ENCODE data around the gene MACROH2A1. TPM values are rescaled to one million over a fixed set of nuclear protein-coding genes. Genes with fewer than 3 reads are reported as not detected.
A peak's percentile ranks its signal among the peaks of the same experiment; 100 is the strongest.

Gene MACROH2A1
- total RNA-seq, 2 experiments from 2014 or later, result 201 to 208 TPM

- Mint-ChIP-seq H3K27me3 (no peaks in the 10 kb centered on the region), H3K27ac (no peak overlapping the region), H3K4me3 (no peak overlapping the region), H3K9me3 (no peaks in the 10 kb centered on the region), H3K36me3 (peaks cover 12% of the 10 kb centered on the region), H3K4me1 (peaks cover 2% of the 10 kb centered on the region)
- DNase-seq, result no peak
Observed at GRCh38 chr5:135347392-135347791, 51.6 kb downstream of the MACROH2A1 start.

DNA sequence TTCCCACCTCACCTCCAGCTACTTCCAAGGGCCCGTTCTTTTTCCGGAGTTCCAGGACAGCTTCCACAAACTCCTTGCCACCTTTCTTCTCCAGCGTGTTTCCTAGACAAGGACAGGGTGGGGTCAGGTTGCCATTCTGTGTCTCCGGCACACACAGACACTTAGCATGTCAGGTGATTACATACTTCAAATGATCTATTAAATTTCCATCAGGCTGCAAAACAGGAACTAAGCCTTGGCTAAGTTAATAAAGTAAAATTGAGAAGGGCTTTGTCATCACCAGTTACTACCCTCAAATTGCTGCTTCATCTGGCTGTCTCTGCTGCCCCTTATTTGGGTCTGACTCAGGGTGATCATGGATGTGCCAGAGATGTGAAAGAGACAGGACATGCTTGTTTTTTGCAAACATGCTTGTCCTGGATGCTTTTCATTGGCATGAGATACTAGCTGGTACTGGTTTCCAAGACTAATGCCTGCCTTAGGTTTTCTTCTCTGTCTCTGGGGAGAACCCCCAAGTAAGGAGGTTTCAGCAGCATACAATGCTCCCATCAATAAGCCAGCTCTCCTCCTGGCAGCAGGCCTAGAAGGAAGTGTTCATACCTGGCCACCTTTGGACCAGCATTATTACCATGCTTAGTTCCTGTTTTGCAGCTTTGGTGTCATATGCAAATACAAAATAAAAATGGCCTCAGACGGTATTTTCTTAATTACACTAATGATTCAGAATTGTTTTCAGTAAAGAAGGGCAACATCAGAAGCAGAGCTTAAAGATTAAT lies 52.9 kb downstream of the MACROH2A1 start:
- no peaks in the 10 kb centered on the region for H3K9me3 Mint-ChIP-seq
- H3K4me3 Mint-ChIP-seq, result no peak overlapping the region
- H3K4me1 Mint-ChIP-seq, result peaks cover 2% of the 10 kb centered on the region
- no peak for DNase-seq
- H3K27me3 Mint-ChIP-seq, result no peaks in the 10 kb centered on the region
- H3K36me3 Mint-ChIP-seq, result peaks cover 13% of the 10 kb centered on the region
- peak overlapping the region; percentile 29 for H3K27ac Mint-ChIP-seq

DNA sequence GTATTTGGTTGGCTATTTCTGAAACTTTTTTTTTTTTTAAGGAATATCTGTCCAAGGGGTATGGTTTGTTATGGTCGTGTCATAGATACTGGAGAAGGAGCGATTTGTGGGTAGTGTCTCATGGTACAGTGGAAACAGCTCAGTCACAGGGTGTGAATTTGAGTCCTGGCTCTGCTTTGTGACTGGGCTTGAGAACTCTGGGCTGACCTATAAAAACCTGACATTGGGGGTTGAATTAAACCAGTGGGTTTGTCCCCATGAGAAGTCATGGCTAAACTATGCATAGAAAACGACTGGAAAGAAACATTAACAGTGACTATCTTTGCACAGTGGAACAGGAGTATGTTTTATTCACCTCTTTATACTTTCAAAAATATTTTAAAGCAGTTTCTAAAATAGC lies 54.7 kb downstream of the MACROH2A1 start:
- H3K9me3 Mint-ChIP-seq, result no peaks in the 10 kb centered on the region
- peaks cover 2% of the 10 kb centered on the region for H3K4me1 Mint-ChIP-seq
- H3K27ac Mint-ChIP-seq, result no peak overlapping the region
- H3K36me3 Mint-ChIP-seq, result peaks cover 8% of the 10 kb centered on the region
- H3K4me3 Mint-ChIP-seq, result no peak overlapping the region
- H3K27me3 Mint-ChIP-seq, result no peaks in the 10 kb centered on the region
- no peak for DNase-seq

- peaks cover 2% of the 10 kb centered on the region for H3K4me1 Mint-ChIP-seq
- no peak for DNase-seq
- no peaks in the 10 kb centered on the region for H3K27me3 Mint-ChIP-seq
- no peak overlapping the region for H3K27ac Mint-ChIP-seq
- no peak overlapping the region for H3K4me3 Mint-ChIP-seq
- no peaks in the 10 kb centered on the region for H3K9me3 Mint-ChIP-seq
- H3K36me3 Mint-ChIP-seq, result peaks cover 8% of the 10 kb centered on the region
Observed at GRCh38 chr5:135343413-135343812, 55.6 kb downstream of the MACROH2A1 start.

DNA sequence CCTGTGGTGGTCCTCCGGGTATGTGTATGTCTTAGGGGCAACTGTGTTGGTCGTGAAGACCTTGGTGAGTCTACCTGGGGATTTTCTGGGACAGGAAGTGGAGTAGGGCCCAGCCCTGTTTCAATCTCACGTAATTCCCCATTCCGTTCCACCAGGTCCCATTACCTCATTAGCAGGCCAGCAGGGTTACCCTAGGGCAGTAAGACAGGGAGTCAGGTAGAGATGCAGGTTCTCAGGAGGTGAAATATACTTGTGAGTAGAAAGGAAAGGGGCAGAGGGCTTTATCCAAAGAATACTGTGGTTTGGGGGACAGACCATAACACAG lies 56.5 kb downstream of the MACROH2A1 start:
- H3K27ac Mint-ChIP-seq, result peak overlapping the region; percentile 38
- peaks cover 8% of the 10 kb centered on the region for H3K36me3 Mint-ChIP-seq
- no peak for DNase-seq
- H3K9me3 Mint-ChIP-seq, result no peaks in the 10 kb centered on the region
- no peaks in the 10 kb centered on the region for H3K27me3 Mint-ChIP-seq
- no peak overlapping the region for H3K4me3 Mint-ChIP-seq
- H3K4me1 Mint-ChIP-seq, result peaks cover 2% of the 10 kb centered on the region

DNA sequence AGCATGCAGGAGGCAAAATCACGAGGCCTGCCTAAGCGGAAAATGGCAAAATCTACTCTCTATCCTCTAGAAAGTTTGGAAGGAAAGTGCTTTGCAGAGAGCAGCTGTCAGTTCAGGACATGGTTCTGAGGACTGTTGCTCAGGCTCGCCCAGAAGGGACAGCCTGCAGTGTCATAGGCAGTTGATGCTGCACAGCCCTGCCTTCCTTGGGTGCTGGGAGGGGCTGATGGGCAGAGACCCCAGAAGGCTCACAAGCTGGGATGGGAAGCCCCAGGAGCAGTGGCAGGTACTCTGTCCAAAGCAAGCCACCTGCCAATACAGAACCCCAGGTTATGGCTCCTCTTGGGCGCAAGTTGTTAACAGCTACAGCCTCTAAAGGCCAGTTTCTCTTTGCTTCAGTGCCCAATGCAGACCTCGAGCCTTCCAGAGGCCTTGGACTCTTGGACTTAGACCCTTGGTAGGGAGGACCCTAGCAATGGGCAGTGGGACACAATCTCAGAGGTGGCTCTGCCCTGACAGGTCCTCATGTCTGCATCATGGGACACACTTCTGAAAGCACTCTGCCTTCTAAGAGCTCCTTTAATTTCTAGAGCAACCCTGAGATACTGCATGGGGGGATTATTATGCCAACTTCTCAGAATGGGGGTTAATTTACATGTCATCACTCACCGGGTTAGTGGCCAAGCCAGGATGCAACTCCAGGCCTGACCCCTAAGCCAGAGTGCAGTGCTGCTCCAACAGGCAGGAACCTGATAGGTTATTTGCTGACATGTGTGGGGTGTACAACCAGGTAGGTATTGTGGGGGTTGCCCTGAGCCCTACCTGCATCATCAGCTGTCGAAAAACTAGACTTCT lies 57.1 kb downstream of the MACROH2A1 start:
- no peak for DNase-seq
- Mint-ChIP-seq H3K9me3 (no peaks in the 10 kb centered on the region), H3K4me1 (peaks cover 2% of the 10 kb centered on the region), H3K27me3 (no peaks in the 10 kb centered on the region), H3K36me3 (peaks cover 8% of the 10 kb centered on the region), H3K27ac (peak overlapping the region; percentile 38), H3K4me3 (no peak overlapping the region)

GRCh38 chr5:135341016-135341666 lies 57.9 kb downstream of the MACROH2A1 start:
- no peak overlapping the region for H3K27ac Mint-ChIP-seq
- no peak overlapping the region for H3K4me3 Mint-ChIP-seq
- H3K36me3 Mint-ChIP-seq, result peaks cover 8% of the 10 kb centered on the region
- H3K4me1 Mint-ChIP-seq, result peaks cover 2% of the 10 kb centered on the region
- H3K27me3 Mint-ChIP-seq, result no peaks in the 10 kb centered on the region
- H3K9me3 Mint-ChIP-seq, result no peaks in the 10 kb centered on the region
- no peak for DNase-seq

- Mint-ChIP-seq H3K36me3 (peaks cover 8% of the 10 kb centered on the region), H3K27ac (no peak overlapping the region), H3K4me3 (no peak overlapping the region), H3K9me3 (no peaks in the 10 kb centered on the region), H3K27me3 (no peaks in the 10 kb centered on the region), H3K4me1 (peaks cover 2% of the 10 kb centered on the region)
- no peak for DNase-seq
Observed at GRCh38 chr5:135340568-135340967, 58.5 kb downstream of the MACROH2A1 start.

- peak overlapping the region; percentile 25 for H3K4me3 Mint-ChIP-seq
- no peaks in the 10 kb centered on the region for H3K9me3 Mint-ChIP-seq
- peaks cover 8% of the 10 kb centered on the region for H3K36me3 Mint-ChIP-seq
- peaks cover 12% of the 10 kb centered on the region for H3K4me1 Mint-ChIP-seq
- no peaks in the 10 kb centered on the region for H3K27me3 Mint-ChIP-seq
- DNase-seq, result no peak
- H3K27ac Mint-ChIP-seq, result no peak overlapping the region
Observed at GRCh38 chr5:135339623-135340022, 59.4 kb downstream of the MACROH2A1 start.

GRCh38 chr5:135339189-135339588 lies 59.8 kb downstream of the MACROH2A1 start:
- H3K9me3 Mint-ChIP-seq, result no peaks in the 10 kb centered on the region
- no peak overlapping the region for H3K4me3 Mint-ChIP-seq
- H3K4me1 Mint-ChIP-seq, result peaks cover 16% of the 10 kb centered on the region
- H3K27ac Mint-ChIP-seq, result no peak overlapping the region
- no peak for DNase-seq
- no peaks in the 10 kb centered on the region for H3K27me3 Mint-ChIP-seq
- H3K36me3 Mint-ChIP-seq, result peaks cover 8% of the 10 kb centered on the region

DNA sequence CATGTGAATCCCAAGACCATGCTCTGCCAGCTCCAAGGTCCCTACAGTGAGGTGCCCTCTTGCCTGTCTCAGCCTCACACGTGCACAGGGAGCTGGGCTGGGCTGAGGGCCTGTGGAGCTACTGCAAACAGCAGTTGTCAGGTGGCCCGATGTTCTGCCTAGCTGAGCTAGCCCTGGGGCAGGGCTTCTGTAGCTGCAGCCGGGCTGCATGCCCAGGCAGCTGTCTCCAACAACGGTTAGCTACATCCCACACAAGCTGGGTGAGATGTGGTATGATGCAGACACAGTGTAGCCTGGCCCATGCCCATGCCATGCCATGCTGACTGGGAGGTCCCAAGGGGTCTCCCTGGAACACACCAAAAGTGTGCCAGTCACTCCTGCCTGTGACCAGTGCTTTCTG lies 62.0 kb downstream of the MACROH2A1 start:
- no peak for DNase-seq
- Mint-ChIP-seq H3K27ac (no peak overlapping the region), H3K36me3 (peaks cover 3% of the 10 kb centered on the region)

DNA sequence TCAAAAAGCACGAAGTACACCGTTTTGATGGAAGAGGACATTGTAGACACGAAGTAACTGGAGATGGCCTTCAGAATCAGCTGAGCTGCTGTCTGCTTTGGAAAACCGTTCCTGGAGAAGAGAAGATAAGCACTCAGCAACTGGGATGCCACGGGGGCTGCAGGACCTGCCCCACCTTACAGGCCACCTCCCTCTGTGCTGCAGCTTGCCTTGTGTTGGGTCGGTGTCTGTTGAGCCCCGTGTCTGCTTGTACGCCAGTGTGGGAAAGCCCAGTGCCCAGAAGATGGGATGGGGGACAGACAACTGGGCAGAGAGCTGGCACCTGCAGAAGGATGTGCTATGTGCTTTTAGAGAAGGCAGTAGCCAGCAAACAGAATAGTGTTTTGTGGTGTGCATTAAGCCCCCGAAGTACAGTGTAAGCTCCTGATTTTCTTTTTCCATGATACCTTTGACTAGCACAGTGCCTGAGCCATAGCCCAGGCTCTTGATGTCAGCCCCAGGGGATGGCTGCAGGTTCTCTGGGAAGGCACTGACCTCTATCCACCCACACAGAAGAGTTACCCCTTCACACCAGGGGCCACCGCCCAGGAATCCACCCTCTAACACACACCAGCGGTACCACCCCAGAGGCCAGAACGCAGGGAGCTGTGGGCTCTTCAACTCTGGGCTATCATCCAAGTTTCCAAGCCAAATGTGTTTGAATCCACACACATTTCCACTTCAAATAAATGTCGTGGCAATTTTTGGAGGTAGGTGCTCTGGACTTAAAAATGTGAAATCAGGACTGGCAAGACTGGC lies 63.8 kb downstream of the MACROH2A1 start:
- Mint-ChIP-seq H3K4me1 (peaks cover 13% of the 10 kb centered on the region), H3K9me3 (no peaks in the 10 kb centered on the region), H3K27ac (no peak overlapping the region), H3K27me3 (no peaks in the 10 kb centered on the region), H3K36me3 (peaks cover 3% of the 10 kb centered on the region), H3K4me3 (no peak overlapping the region)
- DNase-seq, result no peak

More for the DNA sequence above, 62.0 kb downstream of the MACROH2A1 start:
- Mint-ChIP-seq H3K4me3 (no peak overlapping the region), H3K27me3 (no peaks in the 10 kb centered on the region), H3K4me1 (peaks cover 13% of the 10 kb centered on the region), H3K9me3 (no peaks in the 10 kb centered on the region)

DNA sequence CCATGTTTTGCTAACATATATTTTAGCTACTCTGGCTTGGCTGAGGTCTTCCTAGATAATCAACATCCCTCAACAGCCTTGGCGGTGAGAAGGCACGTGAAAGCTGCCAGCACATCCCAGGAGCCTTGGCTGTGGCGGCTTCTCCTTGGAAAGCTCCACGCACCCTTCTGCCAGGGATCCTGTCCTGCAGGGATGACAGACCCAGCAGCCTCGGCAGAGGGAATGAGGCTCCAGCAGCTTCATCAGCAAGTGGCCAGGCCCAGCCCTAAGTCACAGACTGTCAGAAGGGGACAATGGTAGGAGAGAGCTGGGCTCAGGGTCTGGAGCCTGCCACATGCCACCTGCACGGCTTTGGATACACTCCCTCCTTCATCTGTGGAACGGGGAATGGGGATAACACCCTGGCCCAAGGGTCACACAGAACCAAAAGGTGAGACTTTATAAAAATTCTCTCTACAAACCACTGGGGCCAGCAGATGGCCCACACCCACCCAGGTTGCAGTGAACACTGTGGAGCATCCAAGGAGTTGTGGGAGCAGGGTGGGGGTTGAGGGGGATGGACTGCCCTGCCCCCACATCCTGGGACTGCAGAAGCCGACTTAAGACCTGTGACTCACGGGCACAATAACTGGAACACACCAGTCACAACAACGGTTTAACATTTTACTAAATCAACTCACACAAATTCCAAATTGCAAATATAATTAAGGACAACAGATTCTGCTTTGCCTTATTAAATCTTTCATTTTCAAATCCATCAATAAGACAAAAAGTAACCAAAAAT lies 65.1 kb downstream of the MACROH2A1 start:
- Mint-ChIP-seq H3K4me1 (peaks cover 13% of the 10 kb centered on the region), H3K36me3 (no peaks in the 10 kb centered on the region), H3K4me3 (no peak overlapping the region), H3K27ac (peak overlapping the region; percentile 35), H3K27me3 (no peaks in the 10 kb centered on the region), H3K9me3 (no peaks in the 10 kb centered on the region)
- no peak for DNase-seq

GRCh38 chr5:135332519-135333150 lies 66.4 kb downstream of the MACROH2A1 start:
- no peaks in the 10 kb centered on the region for H3K27me3 Mint-ChIP-seq
- peaks cover 13% of the 10 kb centered on the region for H3K4me1 Mint-ChIP-seq
- no peak overlapping the region for H3K27ac Mint-ChIP-seq
- no peak overlapping the region for H3K4me3 Mint-ChIP-seq
- no peaks in the 10 kb centered on the region for H3K9me3 Mint-ChIP-seq
- H3K36me3 Mint-ChIP-seq, result no peaks in the 10 kb centered on the region
- no peak for DNase-seq

Data from activated naive CD8-positive, alpha-beta T cell treated with anti-CD3 and anti-CD28 coated beads for 36 hours (primary cell).